ENCODE results near the gene HIVEP3.

Gene HIVEP3

GRCh38 chr1:41468122-41468762 lies 450.5 kb downstream of the HIVEP3 start:
- DNase-seq (ENCODE audit: low read depth in 2 of 2), result no peak

DNA sequence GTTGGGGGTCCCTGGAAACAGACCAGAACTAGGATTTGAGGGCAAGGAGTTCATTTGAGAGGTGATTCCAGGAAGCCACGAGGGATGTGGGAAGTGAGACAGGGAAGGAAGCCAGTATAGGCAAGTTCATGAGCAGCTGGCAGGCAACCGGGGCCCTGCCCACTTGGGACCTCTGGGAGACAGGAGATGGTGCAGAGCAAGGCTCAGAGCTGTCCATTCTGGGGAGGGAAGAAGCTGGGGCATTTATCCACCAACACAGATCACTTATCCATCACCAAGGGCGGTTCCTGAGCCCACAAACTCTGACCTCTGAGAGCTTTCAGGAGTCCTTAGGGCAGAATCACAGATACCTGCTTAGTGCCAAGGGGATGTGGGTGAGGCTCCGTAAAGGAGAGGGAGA lies 451.0 kb downstream of the HIVEP3 start:
- DNase-seq (ENCODE audit: low read depth in 2 of 2), result no peak

GRCh38 chr1:41466146-41466545 lies 452.6 kb downstream of the HIVEP3 start:
- no peak for DNase-seq (ENCODE audit: low read depth in 2 of 2)

GRCh38 chr1:41465741-41466140 lies 453.0 kb downstream of the HIVEP3 start:
- DNase-seq (ENCODE audit: low read depth in 2 of 2), result no peak

- no peak for DNase-seq (ENCODE audit: low read depth in 2 of 2)
These were observed 453.8 kb downstream of the HIVEP3 start for GRCh38 chr1:41464885-41465284.

DNA sequence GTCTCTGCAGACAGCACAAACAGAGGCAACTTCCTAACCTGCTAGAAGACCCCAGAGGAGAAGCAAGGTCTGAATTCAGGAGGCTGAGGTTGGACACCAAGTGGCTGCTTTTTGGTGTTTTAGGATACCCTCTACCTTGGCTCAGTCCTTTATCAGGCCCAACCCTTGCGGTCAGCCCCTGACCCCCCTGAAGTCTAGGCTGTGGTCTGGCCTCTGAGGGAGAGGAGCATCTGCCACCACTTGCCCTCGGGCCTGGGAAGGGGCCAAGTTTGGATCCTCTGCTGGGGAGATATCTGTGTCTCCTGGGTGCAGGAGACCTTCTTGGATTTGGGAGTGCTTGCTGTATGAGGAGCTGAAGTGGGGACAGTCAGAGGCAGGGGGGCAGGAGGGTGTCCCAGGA lies 455.2 kb downstream of the HIVEP3 start:
- no peak for DNase-seq (ENCODE audit: low read depth in 2 of 2)

GRCh38 chr1:41462680-41463004 lies 456.1 kb downstream of the HIVEP3 start:
- DNase-seq (ENCODE audit: low read depth in 2 of 2), result no peak

GRCh38 chr1:41461790-41462679 lies 456.7 kb downstream of the HIVEP3 start:
- no peak for DNase-seq (ENCODE audit: low read depth in 2 of 2)

DNA sequence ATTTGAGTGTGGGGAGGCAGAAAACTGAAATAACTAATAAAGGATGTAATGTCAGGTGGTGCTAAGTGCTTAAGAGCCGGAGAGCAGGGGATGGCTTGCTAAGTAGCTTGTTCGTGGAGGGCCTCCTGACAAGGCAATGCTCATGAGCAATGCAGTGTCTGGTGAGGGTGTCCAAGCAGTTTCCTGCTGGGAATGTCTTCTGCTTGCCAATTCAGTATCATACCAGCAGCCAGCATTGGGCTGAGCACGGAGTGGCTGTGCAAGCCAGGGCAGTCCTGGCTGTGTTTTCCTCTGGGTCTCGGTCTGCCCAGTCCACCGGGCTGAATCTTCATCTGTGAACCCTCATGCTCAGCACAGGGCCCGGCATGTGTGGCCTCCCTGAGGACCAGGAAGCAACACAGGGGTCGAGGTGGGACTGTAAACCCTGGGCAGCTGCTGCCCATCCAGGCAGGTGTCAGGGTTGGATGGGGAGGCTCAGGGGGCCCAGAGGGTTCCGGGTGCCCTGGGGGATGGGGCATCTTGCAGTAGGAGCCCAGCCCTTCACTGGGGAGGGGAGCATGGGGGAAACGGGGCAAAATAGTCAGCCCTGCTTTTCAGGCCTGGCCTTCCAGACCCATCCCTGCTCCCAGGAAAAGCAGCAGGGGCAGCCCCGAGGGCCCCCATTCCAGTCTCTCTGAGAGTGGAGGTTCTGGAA lies 461.7 kb downstream of the HIVEP3 start:
- DNase-seq (ENCODE audit: low read depth in 2 of 2), result no peak
